OCI-LY1 (cell line): ENCODE results near the gene PID1.

Experiments used
- CTCF ChIP-seq: fragments of 200-600 bp; sonication (generic), shearing (Covaris generic); IDR thresholded peaks from 2 replicates; pipeline ENCODE4 v1.5.1; 2017; ENCODE audit warnings: mild to moderate bottlenecking, antibody characterized with exemption, low read length, moderate library complexity, mixed read lengths
- EZH2 ChIP-seq: fragments of 200-600 bp; sonication (generic), shearing (Covaris generic); IDR thresholded peaks from 2 replicates; pipeline ENCODE4 v1.8.0; 2017; ENCODE audit warnings: borderline replicate concordance, mixed run types, mild to moderate bottlenecking, antibody characterized with exemption, low read length, moderate library complexity, mixed read lengths

DNA sequence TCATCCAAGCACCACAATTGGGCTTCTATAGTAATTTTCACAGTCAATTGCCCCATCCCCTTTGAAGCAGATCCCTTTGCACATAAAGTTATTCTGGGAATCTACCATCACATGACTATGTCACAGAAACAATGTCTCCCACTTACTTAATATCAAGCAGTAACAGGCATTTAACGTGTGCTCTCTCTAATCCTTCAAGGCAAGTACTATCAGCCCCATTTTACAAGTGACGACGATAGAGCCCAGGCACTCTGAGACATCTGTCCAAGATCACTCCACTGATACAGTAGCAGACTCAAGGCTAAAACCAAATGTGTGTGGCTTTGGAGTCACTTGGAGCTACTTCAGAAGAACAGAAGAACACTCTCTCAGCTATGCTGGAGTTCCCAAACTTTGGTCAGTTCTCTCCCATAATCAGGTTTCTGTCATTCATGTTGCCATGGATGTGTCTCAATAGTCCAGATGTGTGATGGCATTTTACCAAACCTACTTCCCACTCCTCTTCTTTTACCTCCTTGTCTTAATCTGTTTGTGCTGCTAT is 39.7 kb downstream of the PID1 start:
- TF ChIP-seq CTCF (no peak), EZH2 (no peak)
